Stimulated activated CD4-positive, alpha-beta T cell treated with anti-CD3 and anti-CD28 coated beads, TNF-alpha, amount 100 ng/mL, for 4 hours (primary cell): ENCODE data around the gene MDM2.
"Not testable (repeated sequence)": the region's sequence is repeated elsewhere in the genome, so short reads cannot be mapped to it uniquely, and the experiment has no call there.

Source experiments
- DNase-seq, 3 experiments: peaks; one replicate each; pipeline ENCODE4 v3.0.0-alpha.2; 2020; ENCODE audit warnings: low read depth in 3 of 3

MDM2 gene

GRCh38 chr12:68850390-68850789, 42.4 kb downstream of the MDM2 start:
- DNase-seq: no peak

GRCh38 chr12:68851592-68852306, 43.8 kb downstream of the MDM2 start:
- DNase-seq: no peak

GRCh38 chr12:68853396-68854077, 45.6 kb downstream of the MDM2 start:
- no peak for DNase-seq

- no peak for DNase-seq
Measured at GRCh38 chr12:68854078-68854468, 46.1 kb downstream of the MDM2 start.

- DNase-seq: no peak
Measured at GRCh38 chr12:68854554-68854953, 46.6 kb downstream of the MDM2 start.

- no peak for DNase-seq
Measured at GRCh38 chr12:68855111-68855510, 47.1 kb downstream of the MDM2 start.

- no peak for DNase-seq
Measured at GRCh38 chr12:68855771-68856170, 47.8 kb downstream of the MDM2 start.

- no peak for DNase-seq
Measured at GRCh38 chr12:68856510-68856909, 48.5 kb downstream of the MDM2 start.

- no peak for DNase-seq
Measured at GRCh38 chr12:68861890-68862289, 53.9 kb downstream of the MDM2 start.

GRCh38 chr12:68863109-68863770, 55.3 kb downstream of the MDM2 start:
- DNase-seq: no peak

- not testable (repeated sequence) for DNase-seq
Measured at GRCh38 chr12:68863886-68864454, 56.0 kb downstream of the MDM2 start.

- DNase-seq: no peak
Measured at GRCh38 chr12:68864604-68865003, 56.6 kb downstream of the MDM2 start.

GRCh38 chr12:68865399-68866164, 57.6 kb downstream of the MDM2 start:
- DNase-seq: no peak

GRCh38 chr12:68866950-68867349, 59.0 kb downstream of the MDM2 start:
- DNase-seq: no peak

GRCh38 chr12:68867606-68868005, 59.6 kb downstream of the MDM2 start:
- DNase-seq: no peak

- DNase-seq: no peak
Measured at GRCh38 chr12:68868043-68868790, 60.2 kb downstream of the MDM2 start.

- no peak for DNase-seq
Measured at GRCh38 chr12:68870011-68870410, 62.0 kb downstream of the MDM2 start.

- no peak for DNase-seq
Measured at GRCh38 chr12:68870443-68870842, 62.5 kb downstream of the MDM2 start.

GRCh38 chr12:68871396-68871795, 63.4 kb downstream of the MDM2 start:
- DNase-seq: no peak

GRCh38 chr12:68871921-68872320, 63.9 kb downstream of the MDM2 start:
- no peak for DNase-seq

GRCh38 chr12:68873316-68873715, 65.3 kb downstream of the MDM2 start:
- no peak for DNase-seq
